ENCODE data around the gene RHBDF2.
A peak's percentile ranks its signal among the peaks of the same experiment; 100 is the strongest.

Gene RHBDF2

GRCh38 chr17:76477576-76477975 lies 23.6 kb downstream of the RHBDF2 start:
- no peak for DNase-seq

DNA sequence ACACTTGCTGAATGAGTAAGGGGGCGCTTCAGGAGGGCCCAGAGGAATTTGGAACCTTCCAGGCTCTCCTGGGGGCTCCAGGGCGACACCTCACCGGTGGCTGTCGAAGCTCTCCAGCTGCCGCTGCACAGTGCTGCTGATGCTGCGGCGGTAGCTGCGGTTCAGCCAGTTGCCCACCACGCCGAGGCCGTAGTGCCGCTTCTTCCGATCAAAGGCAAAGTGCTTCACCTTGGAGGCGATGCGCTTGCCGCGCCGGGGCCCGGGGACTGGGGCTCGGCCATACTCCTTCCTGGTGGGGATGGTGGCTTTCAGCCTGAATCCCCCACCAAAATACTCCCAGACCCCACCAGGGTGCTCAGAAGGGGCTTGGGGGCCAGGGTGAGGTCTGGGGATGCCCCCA lies 24.5 kb downstream of the RHBDF2 start:
- DNase-seq, result no peak

DNA sequence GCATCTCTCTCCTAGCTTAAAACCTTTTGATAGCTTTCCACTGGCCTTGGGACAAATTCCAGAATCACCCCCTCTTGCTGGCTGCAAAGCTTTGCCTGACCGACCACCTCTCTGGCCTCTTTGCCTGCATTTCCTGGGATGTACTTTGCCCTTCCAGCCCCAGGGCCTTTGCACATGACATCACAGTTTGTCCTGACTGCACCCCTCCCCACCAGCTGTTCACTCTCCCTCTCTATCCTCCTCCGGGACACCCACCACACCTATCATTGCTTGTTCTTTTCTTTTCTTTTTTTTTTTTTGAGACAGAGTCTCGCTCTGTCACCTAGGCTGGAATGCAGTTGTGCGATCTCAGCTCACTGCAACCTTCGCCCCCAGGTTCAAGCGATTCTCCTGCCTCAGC lies 25.9 kb downstream of the RHBDF2 start:
- no peak for DNase-seq

DNA sequence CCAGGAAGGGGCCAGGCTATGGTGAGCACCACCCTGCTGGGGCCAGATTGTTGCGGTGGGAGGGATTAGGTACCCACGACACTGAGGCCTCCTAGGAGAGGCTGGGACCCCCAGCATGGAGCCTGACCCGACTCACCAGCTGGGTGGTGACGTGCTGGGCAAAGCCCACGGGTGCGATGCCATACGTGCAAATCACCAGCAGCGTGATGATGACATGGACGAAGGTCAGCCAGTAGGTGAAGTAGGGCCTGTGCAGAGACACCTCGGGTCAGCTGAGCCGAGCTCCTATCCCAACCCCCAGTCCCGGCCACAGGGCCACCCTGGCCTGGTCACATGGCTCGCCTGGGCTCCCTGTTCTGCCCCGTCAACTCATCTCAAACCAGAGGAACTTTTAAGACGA lies 26.3 kb downstream of the RHBDF2 start:
- DNase-seq, result no peak

- no peak for DNase-seq
Observed at GRCh38 chr17:76474238-76474637, 27.0 kb downstream of the RHBDF2 start.

GRCh38 chr17:76473541-76473985 lies 27.7 kb downstream of the RHBDF2 start:
- no peak for DNase-seq

DNA sequence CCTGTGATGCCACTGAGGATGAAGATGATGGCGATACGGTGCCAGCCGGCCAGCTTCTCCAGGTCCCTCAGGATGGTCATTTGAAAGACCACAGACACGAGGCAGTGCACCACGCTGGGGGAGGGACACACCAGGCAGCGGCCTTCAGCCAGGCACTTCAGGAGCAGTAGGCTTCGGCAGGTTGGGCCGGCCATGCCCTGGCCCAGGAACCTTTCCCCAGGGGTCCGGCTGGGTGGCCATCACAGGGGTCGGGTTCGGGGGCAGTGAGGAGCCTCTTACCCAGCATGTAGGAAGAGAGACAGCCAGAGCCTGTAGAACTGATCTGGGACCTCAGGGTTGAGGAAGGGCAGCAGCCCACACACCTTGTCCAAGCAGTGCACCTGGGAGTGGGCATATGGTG lies 28.5 kb downstream of the RHBDF2 start:
- no peak for DNase-seq

- DNase-seq, result no peak
Observed at GRCh38 chr17:76472258-76472645, 29.0 kb downstream of the RHBDF2 start.

DNA sequence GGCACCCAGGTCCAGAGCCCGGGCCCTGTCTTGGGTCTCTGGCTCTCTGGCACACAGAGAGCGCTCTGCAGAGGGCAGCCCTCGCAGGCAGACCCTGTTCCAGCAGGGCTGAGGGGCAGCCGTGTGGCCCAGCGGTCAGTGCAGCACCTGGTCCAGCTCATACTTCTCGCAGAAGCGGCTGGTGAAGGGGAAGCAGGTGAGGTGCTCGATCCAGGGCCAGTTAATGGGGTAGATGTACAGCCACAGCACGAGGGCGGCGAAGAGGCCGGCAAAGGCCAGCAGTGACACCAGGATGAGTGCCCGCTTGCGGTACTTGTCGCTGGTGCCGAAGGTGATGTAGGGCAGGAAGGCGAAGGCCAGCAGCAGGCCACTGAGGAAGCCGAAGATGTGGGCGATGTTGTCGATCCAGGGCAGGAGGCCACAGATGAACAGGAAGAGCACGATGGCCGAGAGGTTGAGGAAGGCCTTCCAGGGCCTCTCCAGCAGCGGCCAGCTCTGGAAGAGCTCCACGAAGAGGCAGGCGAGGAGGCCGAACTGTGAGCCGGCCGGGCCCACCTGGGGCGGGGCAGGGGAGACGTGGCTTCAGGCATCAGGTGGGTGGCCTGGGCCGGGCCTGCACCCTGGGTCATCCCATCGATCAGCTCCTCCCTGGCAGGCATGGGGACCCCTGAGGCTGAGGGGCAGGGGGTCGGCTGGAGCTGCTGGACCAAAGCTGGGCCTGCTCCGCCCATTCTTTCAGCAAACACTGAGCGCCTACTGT lies 29.5 kb downstream of the RHBDF2 start:
- DNase-seq, result no peak

GRCh38 chr17:76469991-76470739 lies 31.1 kb downstream of the RHBDF2 start:
- no peak for DNase-seq

DNA sequence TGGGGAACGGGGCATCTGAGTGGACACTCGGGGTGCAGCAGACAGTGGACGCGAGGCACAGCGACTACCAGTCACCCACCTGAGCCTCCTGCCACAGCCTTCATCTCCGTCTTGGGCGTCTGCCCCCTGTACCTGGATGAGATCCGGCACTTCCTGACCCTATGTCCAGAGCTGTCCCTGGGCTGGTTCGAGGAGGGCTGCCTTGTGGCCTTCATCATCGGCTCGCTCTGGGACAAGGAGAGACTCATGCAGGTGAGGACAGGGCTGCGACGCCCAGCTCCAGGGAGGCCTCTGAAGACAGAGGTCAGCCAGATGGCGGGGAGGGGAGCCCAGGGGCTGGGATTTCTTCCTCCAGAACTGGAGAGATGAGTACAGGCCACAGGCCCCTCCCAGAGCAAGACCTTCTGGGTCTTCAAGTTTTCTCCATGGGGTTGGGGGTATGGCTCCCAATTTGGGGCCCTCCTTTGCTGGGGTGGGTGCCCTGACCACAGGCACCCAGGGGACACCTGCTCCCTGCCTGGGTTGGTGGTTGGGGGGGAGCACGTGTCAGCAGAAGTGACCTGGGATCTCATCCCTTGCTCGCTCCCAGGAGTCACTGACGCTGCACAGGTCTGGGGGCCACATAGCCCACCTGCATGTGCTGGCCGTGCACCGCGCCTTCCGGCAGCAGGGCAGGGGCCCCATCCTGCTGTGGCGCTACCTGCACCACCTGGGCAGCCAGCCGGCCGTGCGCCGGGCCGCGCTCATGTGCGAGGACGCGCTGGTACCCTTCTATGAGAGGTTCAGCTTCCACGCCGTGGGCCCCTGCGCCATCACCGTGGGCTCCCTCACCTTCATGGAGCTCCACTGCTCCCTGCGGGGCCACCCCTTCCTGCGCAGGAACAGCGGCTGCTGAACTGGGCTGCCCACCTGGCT lies 31.9 kb downstream of the RHBDF2 start:
- DNase-seq, result no peak

GRCh38 chr17:76468634-76469010 lies 32.6 kb downstream of the RHBDF2 start:
- no peak for DNase-seq

GRCh38 chr17:76467809-76468633 lies 33.2 kb downstream of the RHBDF2 start:
- no peak for DNase-seq

DNA sequence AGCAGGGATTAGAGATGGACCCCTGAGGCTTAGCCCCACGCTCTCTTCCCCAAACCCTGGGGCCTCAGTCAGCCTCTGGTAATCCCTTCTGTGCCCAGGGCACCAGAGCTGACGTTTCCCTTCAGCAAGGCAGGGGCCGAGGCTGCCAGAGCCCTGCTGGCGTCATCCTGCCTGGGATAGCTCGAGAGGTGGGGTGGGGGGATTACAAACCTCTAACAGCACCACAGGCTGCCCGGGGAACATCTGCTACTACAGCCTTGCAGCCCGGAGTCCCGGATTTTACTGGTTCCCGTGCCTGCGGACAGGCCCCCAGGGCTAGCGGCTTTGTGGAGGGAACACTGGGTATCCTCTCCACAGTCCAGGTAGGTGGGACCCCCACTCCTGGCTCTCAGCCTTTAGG lies 33.9 kb downstream of the RHBDF2 start, which contains the start of gene AANAT:
Gene AANAT (plus strand): TSS at position 238 of the 400 bp plus-strand sequence. CDS start 1,144 bp downstream, outside the sequence.
- no peak for DNase-seq

GRCh38 chr17:76466775-76467130 lies 34.5 kb downstream of the RHBDF2 start:
- no peak for DNase-seq

DNA sequence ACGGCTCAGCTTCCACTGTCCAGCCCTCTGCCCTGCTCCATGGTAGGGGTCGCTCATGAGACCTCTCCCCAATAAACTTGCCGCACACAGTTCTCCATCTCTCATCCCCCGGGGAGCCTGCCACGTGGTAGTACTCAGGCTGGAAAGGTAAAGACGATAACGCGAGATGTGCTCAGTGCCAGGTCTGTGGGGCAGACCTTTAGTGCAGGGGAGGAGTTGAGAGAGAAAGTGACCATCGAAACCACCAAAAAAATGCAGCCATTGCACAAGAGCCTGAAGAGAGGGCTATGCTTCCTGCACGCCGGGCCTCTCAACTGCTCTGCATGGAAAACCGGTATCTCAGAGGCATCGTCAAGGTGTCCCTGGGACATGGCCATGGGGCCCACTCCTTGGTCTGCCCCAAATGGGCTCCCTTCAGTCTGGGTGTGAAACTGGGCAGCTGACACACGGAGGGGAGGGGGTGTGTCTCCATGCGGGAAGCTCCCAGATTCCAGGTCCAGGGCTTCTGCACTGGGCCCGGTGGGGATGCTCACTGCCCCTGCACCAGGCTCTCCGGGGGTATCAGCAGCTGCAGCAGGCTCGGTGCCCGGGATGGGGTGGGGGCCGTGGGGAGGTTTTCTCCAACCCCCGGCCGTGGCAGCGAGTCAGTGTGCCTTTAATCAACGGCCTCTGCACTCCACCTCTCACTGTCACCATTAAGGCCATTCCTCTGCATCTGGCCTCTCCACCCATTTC lies 38.5 kb downstream of the RHBDF2 start:
- DNase-seq, result no peak

- DNase-seq, result no peak
Observed at GRCh38 chr17:76461765-76462555, 39.3 kb downstream of the RHBDF2 start.

- DNase-seq, result no peak
Observed at GRCh38 chr17:76459674-76460073, 41.5 kb downstream of the RHBDF2 start.

GRCh38 chr17:76458580-76459490 lies 42.4 kb downstream of the RHBDF2 start:
- peak; percentile 49 for DNase-seq

DNA sequence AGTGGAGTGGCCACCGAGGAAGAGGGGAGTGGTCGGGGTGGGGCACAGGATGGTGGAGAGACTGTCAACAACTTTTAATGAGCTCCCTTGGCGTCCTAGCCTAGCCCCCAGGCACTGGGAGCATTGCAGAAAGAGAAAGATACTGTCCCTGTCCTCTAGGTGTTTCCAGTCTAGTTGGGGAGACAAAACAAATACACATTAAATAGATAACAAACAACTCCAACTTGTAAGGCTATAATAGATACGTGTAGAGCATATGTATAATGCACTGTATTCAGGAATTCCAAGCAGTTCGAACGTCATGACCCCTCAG lies 47.8 kb downstream of the RHBDF2 start:
- no peak for DNase-seq

Data from fibroblast of upper back skin (primary cell).